DMS53 treated with DMSO at 0.1 percent for 48 hours (cell line): ENCODE results near the gene CCDC69.

Experiments
- DNase-seq: peaks from one replicate; lab custom pipeline; 2025; ENCODE audit not compliant: unreplicated experiment; lab: John Stamatoyannopoulos, UW

The CCDC69 gene

DNA sequence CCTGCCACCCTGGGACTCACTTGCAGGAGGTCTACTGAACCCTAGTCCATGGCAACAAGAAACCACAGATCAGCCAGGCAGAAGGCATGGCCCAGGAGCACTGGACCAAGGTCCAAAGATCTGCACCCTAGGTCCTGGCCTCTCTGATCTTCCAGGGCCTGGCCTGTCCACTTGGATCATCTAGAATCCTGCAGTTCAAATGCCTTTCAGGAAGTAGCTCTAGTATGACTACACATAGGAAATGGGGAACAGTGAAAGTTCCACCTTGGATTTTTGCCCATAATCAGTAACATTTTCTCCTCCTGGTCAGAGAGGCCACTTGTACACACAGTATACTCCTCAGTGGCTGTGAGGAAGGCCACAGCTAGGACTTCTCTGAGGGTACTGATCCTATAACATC lies 77.8 kb downstream of the CCDC69 start:
- DNase-seq: no peak

DNA sequence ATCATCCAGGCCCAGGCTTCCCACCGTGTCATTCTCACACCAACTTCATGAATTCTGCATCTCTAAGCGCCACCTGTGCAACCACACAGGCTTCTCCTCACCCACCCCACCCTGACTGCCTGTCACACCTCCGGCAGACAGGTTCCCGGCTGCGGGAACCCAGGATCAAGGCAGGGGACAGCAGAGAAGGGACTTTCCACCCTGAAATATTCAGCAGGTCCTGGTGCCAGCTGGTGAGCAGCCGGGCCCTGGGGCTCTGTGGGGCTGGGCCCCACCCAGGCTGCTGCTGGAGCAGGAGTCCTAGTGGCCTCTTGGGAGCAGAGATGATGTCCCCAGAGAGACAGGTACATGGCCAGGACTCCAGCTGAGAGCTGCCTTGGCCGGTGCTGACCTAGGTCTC lies 79.0 kb downstream of the CCDC69 start:
- no peak for DNase-seq

DNA sequence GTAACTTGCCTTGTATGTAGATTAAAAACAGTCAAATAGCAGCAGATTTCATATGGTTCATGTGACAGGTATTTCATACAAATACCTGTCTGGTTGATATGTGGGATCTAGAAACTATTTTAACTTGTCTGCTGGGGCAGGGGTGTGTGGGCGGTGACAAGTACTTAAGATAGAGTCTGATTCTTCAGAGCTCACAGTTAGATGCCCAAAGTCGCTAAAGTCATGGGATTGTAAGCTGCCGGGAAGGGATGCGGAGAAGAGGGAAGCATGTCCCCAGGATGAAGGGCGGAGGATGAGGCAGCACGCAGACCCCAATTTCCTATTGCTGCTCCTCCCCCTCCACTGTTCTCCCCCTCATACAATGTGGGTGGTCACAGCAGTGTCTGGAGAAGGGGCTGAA lies 79.6 kb downstream of the CCDC69 start:
- DNase-seq: no peak

DNA sequence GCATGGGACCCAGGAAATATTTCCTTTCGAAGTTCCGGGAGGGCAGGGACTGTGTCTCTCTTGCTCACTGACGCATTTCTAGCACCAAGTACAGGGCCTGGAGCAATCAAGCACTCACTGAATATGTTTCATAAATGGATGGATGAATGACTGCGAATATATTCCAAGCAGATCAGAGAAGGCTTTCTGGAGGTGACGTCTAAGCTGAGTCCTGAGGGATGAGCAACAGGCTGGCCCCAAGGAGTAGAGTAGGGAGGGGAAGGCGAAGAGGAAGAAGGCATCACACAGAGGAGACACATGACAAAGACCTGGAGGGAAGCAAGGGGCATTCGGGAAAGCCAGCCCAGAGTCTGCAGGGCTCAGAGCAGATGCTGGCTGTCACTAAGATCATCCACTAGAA lies 80.2 kb downstream of the CCDC69 start:
- DNase-seq: no peak

DNA sequence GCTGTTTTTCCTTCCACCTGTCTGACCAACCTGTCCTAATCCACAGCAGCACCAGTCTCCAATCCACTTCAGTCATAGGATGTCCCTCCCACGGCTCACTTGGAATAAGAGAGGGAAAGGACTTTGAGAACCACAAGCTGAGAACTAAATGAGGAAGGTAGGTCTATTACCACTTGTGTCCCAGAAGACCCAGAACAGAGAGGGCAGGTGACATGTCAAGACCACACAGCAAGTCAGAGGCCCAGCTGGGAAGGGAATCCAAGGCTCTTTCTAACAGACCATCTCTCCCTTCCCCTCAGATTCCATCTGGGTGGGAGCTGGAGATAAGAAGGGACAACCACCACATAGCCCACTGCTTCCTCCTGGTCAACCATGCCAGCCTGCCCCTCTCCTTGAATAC lies 81.0 kb downstream of the CCDC69 start:
- no peak for DNase-seq

DNA sequence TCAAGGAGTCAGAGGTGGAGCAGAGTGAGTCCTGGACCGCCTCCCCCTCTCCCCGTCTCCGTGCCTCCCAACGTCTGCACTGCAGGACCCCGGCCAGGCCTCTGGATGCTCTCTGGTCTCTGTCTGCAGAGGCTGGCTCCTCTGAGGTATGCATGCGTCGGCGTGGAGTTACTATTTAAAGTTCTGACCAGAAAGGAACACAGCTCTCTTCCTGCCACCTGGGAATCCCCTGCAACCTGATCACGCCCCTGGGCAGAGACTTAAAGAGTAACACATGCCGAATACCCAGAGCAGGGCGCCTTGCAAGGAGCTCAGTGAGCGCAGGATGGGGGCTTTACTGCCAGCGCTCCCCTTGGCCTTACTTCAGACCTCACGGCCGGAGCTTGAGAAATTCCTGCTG lies 82.4 kb downstream of the CCDC69 start:
- DNase-seq: no peak

DNA sequence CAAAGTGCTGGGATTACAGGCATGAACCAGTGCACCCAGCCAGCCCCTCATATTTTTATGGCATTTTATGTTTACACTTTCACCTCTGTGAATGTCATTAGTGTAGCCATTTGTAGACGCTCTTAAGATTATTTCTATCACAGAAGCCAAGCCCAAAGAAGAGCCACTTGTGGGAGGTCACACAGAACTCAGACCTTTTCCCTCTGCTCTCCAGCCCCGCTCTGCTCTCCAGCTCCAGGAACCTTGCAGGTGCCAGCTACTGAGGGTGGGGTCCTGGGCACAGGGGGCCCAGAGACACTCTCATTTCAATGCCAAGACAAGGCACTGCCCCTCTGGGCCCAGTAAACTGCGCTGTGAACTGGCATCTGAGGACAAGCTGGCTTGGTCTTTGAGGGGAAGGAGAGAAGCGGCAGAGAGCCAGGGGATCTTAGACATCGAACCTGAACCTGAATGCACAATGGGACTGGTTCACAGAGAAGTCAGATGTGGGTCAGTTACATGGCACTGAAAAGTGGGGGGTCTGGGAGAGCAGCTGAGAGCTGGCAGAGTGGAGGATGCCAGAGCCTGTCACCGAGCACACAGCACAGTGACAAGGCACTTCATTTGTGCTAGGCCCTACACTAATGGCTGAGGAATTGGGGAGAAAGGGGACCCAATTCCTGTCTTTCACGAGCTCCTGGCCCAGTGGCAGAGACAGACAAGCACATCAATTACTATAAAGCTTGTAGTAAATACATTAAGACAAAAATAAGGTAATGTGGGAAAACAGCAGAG lies 83.0 kb downstream of the CCDC69 start:
- DNase-seq: no peak

DNA sequence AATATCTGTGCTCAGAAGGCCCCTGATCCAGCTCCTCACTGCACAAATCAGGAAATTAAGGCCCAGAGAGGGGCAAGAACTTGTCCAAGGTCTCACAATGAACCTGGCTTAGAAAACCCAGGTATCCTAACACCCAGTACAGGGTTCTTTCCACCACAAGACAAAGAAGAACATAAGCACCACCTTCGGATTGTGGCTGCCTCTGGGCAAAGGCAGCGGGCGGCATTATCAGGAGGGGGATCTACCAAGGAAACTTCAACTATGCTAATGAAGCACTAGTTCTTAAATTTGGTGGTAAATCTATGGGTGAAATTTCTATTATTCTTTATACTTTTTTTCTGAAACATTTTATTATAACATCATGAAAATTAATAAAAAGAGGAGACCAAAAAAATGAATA lies 84.2 kb downstream of the CCDC69 start:
- no peak for DNase-seq

DNA sequence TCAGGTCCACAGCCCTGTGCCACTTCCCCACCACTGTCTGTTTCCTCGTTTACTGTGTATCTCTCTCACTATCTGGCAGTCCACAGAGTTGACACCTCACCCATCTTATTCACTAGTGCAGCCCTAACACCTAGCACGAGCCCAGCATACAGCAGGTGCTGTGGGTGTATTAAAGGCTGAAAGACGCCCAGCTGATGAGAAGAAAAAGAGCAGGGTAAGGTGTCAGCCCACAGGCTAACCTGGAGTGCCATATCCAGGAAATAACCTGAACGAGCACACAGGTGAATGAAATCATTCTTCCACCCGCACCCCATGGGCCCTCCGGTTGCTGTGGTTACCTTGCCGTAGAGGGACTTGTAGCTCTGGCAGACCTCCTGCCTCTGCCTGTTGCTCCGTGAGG lies 84.9 kb downstream of the CCDC69 start:
- DNase-seq: no peak

DNA sequence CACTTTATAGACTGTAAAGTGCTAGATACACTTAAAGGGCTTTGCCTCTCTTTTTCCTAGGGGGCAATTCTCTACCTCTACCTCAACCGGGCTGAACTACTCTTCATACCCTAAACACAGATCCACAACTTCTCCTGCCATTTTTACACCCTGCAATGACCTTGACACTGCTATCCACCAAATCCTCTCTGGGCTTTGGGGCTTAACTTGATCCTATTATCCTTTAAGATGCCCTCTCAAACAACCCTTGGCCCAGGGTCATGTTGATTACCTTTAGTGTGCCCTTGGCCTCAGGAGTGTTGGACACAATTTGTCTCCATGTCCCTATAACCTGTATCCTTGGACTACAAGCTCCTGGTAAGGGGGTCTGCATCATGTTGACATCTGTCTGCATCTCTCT lies 85.8 kb downstream of the CCDC69 start:
- no peak for DNase-seq

DNA sequence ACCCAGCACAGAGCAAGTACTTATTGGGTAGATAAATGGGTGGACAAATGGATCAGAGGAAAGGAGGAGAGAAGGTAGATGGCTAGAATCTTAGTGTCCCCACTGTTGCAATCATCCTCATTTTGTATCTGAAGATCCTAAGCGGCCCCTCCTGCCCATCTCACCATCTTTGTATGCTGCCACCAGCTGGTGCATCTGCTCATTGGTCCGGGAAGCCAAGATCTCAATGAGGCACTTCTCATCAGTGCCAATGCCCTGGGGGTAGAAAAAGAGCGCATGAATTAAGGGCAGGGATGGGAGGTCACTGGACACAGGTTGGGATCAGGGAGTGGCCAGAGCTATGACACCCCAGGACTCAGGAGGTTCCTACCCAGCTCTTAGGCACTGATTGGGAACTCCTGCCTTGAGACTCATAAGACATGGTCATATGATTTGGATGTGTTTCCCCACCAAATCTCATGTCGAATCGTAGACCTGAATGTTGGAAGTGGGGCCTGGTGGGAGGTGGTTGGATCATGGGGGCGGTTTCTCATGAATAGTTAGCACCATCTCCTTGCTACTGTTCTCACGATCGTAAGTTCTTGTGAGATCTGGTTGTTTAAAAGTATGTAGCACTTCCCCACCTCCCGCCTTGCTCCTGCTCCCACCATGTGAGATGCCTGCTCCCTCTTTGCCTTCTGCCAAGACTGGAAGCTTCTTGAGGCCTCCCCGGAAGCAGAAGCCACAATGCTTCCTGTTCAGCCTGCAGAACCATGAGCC lies 86.6 kb downstream of the CCDC69 start:
- no peak for DNase-seq

DNA sequence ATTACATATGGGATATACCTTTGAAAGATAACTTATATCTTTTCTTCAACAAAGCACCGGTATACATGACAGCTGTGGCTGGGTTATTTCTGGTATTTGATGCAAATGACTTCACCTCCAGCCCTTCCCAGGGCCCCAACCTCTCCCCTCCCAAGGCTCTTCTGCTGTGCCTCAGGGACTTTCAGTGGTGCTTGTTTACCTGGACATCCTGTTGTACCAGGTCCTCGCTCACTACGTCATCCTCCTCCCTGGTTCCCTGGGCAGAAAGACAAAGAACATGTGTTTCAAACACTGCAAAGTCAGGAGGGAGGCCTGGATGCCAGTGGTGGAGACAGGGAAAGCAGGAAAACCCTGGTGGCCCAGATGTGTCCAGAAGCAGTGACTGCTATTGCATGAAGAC lies 89.7 kb downstream of the CCDC69 start:
- peak; percentile 77 for DNase-seq

DNA sequence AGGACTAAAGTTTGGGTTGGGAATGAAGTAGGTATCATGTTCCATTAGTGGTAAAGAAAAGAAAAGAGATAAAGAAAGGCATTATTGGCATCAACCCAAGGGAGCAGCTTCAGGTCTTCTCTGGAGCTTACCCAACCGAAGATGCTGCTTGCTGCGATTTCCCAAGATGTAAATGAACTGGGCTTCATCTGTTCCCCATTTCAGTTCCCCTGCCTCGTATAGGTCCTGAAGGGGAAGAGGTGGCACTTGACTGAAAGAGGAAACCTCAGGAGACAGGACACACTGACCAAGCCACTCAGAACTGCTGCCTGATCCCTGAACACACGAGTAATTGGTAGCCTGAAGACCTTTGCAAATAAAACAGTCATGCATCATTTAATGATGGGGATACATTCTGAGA lies 90.9 kb downstream of the CCDC69 start:
- peak; percentile 96 for DNase-seq
